ENCODE measurements around the gene MAGOHB.
"Not testable (repeated sequence)": the region's sequence is repeated elsewhere in the genome, so short reads cannot be mapped to it uniquely, and the experiment has no call there.

MAGOHB gene

GRCh38 chr12:10612110-10612509 is 1.3 kb downstream of the MAGOHB start:
- DNase-seq (ENCODE audit: low read depth), result no peak

DNA sequence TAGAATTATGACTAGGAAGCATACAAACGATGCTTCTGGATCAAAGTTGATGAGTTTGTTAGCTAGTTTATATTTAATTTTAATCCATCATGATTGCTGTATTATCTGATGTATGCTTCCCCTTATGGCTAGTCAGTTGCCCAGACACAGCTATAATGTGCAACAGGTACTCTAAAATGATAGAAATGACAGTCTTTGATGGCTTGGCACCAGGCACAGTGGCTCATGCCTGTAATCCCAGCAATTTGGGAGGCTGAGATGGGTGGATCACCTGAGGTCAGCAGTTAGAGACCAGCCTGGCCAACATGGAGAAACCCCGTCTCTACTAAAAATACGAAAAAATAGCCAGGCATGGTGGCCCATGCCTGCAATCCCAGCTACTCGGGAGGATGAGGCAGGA is 2.2 kb downstream of the MAGOHB start:
- not testable (repeated sequence) for DNase-seq (ENCODE audit: low read depth)

- no peak for DNase-seq (ENCODE audit: low read depth)
These were observed 3.2 kb downstream of the MAGOHB start for GRCh38 chr12:10610188-10610587.

DNA sequence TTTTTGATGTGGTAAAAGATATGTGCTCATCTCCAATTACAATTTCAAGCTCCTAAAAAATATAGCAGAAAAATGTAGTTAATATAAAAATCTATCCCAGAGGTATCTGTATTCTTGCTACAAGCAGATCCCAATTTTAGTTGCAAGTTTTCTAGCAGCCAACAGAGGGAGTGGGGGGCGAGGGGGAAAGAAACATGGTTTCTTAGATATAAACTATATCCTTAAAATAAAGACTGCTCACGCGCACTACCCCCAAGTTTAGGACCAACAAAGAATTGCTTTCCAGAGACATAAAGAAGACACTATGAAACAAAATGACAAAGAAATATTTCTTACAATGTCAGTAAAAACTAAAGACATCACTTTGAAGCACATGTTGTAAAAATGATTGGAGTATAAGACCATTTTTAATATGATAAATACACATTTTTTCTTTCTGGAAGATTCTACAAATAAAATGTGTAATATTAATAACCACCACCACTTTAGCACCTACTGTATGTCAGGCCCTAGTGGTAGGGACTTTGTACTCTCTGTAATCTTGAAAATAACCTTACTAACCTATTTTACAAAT is 5.4 kb downstream of the MAGOHB start:
- no peak for DNase-seq (ENCODE audit: low read depth)

- no peak for DNase-seq (ENCODE audit: low read depth)
These were observed 11.5 kb downstream of the MAGOHB start for GRCh38 chr12:10601860-10602259.

DNA sequence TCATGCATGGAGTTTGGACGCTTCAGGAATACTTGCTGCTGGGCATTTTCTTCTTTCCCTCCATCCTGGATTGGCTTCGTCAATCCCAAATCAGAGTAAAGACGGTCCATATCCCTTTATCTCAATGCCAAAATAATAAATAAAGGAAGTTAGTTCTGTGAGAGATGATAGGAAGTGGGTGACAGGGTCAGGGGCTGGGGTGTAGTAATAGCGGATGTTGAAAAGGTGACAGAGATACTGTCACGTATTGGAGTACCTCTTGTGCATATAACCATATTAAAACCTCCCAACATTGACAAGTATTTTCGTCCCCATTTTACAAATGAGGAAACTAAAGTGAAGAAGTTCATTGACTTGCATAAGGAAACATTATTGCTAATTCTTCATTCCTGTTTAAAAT is 12.4 kb downstream of the MAGOHB start:
- DNase-seq (ENCODE audit: low read depth), result no peak

DNA sequence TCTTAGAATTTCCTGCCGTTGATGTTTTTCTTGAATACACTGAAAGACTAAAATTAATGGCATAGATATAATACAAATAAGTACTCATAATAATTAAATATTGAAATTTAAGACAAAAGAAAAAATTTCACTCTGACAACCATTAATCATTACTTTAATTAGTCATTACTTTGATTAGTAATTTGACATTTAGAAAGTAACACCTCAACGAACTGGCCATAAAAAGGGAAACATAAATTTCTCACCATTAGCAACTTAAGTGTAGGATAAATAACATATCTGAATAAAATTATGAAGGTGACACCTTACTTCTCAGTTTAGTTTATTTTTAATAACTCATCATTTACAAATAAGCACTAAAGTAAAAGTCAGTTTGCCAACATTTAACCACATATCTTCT is 17.5 kb downstream of the MAGOHB start:
- DNase-seq (ENCODE audit: low read depth), result no peak

DNA sequence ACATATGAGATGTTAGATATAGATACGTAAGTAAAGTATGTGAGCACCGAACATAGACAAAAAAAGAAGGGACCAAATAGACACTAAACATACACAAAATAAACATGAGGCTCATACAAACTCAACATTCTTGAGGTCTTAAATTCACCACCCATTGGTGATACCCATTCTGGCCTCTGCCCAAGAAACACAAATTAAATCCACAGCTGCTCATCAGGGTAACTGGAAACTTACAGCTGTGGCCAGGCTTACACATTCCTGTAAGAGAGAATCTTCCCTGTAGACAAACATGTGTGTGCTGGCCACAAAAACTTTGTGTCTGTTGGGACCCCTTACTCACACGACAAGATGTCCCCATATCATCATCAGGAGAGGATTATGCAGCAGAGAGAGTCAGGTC is 22.4 kb downstream of the MAGOHB start:
- no peak for DNase-seq (ENCODE audit: low read depth)

DNA sequence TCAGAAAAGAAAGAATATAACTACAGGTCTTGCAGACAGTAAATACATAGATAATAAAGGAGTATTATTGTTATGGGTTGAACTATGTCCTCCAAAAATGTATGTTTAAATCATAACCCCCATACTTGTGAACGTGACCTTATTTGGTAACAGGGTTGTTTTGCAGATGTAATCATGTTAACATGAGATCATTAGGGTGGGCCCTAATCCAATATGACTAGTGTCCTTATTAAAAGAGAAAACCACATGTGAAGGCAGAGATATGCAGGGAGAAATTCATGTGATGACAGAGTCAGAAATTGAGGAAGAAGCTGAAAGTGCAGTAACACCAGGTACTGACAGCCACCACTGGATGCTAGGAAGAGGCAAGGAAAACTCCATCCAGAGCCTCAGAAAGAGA is 29.0 kb downstream of the MAGOHB start:
- DNase-seq (ENCODE audit: low read depth), result no peak

GRCh38 chr12:10582704-10583103 is 30.7 kb downstream of the MAGOHB start:
- DNase-seq (ENCODE audit: low read depth), result no peak

DNA sequence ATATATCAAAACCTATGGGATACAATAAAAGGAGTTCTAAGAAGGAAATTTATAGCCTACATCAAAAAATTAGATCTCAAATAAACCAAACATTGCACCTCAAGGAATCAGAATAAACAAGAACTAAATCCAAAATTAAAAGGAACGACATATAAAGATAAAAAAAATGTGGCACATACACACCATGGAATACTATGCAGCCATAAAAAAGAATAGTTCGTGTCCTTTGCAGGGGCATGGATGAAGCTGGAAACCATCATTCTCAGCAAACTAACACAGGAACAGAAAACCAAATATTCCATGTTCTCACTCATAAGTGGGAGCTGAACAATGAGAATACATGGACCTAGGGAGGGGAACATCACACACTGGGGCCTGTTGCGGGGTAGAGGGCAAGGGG is 31.3 kb downstream of the MAGOHB start:
- DNase-seq (ENCODE audit: low read depth), result not testable (repeated sequence)

DNA sequence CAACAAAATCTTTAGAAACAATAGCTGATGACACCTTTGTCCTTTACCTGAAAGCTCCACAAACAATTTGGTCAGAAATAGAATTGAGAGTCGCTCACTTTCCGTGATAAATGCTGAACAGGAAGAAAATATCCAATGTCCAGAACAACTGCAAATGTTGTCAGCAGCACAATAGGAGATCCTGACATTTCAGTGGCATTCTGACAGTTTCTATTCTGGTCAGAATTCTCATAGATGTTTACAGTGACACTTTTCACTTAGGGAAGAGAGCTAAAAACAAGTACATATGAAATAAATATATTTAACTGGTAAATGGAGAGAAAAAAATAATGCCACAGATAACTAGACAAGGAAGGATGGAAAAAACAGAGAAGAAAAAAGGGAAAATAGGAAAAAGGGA is 39.1 kb downstream of the MAGOHB start:
- DNase-seq (ENCODE audit: low read depth), result no peak

DNA sequence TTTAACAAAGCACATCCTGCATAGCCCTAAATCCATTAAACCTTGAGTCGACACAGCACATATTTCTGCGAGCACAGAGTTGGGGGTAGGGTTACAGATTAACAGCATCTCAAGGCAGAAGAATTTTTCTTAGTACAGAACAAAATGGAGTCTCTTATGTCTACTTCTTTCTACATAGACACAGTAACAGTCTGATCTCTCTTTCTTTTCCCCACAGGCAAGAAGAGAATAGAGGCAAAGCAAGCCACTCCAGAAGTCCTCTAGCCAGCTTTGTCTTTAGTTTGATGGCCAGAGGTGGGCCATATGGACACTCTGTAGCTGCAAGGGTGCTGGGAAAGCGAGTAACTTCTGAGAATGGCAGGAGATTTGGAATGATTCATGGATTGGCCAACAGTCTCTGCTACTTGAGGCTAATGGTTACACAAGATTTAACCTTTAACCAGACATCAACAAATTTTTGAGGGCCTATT is 41.4 kb downstream of the MAGOHB start:
- not testable (repeated sequence) for DNase-seq (ENCODE audit: low read depth)

DNA sequence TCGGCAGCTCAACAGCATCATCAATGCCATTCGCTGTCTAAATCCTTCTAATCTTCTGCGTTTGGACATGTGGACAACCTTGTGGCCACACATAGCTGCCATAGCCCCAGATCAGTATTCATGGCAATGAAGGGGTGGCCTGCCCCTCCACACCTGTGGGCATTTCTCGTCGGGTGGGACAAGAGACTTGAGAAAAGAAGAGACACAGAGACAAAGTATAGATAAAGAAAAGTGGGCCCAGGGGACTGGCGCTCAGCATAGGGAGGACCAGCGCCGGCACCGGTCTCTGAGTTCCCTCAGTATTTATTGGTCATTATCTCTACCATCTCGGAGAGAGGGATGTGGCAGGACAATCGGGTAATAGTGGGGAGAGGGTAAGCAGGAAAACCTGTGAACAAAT is 42.3 kb downstream of the MAGOHB start:
- DNase-seq (ENCODE audit: low read depth), result no peak

DNA sequence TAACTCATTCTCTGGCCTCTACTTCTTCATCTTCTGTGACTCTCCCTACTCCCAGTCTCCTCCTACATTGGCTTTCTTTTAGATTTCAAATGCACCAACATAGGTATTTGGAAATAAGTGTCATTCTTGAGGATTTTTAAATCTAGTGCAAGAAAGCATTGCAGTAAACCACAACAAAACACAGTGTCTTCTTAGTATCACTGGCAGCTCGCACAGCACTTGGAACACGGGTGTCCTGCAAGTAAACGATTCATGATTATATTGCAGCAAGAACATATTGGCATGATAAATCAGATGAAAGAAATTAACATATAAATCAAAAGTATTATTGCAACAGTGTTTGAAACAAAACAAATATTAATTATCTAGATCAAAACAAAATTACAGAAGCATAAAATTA is 45.6 kb downstream of the MAGOHB start:
- no peak for DNase-seq (ENCODE audit: low read depth)

DNA sequence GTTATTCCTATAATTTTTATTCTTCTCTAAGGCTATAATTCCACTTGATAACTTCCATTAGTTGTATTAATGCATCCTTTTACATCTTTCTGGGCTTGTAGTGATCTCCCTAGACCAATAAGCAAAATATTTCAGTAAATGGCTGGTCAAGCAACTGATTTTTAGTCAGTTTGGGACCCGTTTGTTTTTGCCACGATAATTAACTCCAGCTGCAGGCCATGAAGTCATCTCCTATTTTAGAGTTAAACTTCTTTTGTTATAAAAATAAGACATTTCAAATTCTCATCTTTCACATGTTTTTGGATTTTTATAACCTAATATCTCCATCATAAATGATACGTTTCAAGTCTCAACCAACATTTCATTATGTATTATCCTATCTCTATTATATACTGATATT is 49.4 kb downstream of the MAGOHB start:
- no peak for DNase-seq (ENCODE audit: low read depth)

DNA sequence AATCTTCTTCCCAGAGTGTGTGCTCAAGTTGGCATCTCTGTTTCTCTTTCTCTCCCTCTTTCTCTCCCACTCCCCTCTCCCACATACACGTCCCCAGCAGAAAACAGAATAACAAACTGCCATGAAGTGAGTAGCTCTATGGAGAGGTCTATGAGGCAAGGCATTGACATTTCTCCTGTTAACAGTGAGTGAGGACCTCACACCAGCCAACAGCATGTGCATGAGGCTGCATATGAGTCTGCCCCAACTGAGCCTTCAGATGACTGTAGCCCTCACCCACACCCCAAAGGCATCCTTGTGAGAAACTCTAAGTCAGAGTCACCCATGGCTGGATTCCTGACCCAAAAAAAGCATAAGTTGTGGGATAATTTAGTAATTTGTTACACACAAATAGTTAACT is 50.4 kb downstream of the MAGOHB start:
- no peak for DNase-seq (ENCODE audit: low read depth)

DNA sequence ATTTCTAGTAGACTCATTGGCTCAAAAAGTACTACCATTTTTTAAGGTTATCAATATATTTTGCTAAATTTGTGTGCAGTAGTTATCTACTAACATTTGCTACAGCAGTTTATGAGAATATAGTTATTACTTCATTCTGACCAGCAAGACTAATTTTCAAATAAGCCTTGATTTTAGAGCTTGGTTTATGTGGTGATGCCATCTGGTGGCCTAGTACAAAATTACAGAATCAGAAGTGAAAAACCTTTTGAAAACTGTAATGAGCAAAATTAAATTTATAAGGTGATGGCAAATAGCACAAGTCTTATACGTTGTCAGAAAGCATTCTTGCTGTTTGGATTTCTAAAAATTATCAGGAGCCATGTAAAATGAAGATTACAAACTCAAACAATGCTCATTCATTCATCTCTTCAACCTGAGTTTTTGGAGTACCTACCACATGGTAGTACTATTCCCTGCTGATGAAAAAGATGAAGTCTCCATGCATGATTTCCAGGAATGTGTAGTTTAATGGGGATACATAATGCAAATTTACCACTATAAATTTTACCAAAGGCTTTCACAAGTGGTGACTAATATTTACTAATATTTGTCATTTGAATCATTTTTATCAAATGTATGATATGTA is 51.0 kb downstream of the MAGOHB start:
- no peak for DNase-seq (ENCODE audit: low read depth)

DNA sequence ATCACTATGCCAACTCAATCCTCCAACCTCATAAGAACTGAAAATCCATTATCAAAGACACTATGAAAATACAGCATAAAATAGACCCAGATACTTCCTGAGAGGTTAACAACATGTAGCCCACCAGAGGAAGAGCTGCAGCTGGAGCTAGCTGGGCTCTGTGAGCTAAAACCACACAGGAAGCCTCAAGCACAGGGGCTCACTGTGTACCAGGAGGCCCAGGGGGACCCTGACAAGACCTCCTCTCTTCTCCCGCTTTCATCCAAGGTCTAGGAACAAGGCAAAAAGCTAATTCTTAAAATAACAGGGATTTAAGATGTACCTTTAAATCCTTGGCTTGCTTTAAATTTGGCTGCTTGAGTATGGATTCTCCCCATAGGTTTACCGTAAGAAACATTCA is 54.2 kb downstream of the MAGOHB start:
- DNase-seq (ENCODE audit: low read depth), result no peak

GRCh38 chr12:10558789-10559188 is 54.6 kb downstream of the MAGOHB start:
- no peak for DNase-seq (ENCODE audit: low read depth)

DNA sequence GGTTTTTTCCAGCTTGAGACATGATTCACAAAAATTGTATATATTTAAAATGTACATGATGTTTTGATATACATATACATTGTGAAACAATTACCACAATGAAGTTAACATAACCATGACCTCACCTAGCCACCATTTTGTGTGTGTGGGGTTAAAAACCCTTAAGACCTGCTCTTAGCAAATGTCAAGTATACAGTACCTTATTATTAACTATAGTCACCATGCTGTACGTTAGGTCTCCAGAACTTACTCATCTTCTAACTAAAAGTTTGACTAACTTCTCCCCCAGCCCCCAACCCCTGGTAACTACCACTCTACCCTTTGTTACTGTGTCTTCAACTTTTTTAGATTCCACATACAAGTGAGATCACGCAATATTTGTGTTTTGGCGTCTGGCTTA is 55.1 kb downstream of the MAGOHB start:
- no peak for DNase-seq (ENCODE audit: low read depth)

GRCh38 chr12:10557766-10558165 is 55.6 kb downstream of the MAGOHB start:
- no peak for DNase-seq (ENCODE audit: low read depth)

DNA sequence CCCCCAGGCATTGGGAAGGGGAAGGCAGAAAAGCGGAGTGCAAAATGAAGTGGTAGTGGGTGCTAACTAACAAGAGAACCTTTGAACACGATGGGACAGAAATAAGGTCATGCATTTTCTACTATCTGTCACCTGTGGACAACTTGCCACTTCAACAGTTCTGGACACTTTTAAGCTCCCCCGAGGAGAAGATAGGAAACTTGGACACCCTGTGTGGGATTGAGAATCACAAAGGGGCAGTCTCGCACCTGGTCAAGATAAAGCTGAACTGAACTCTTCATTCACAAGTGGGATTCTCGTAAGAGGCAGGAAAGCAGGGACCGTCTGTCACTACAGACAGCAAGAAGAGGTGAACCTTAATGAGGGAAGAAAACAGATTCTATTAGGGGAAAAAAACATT is 56.1 kb downstream of the MAGOHB start:
- DNase-seq (ENCODE audit: low read depth), result no peak

GRCh38 chr12:10554756-10555481 is 58.5 kb downstream of the MAGOHB start:
- no peak for DNase-seq (ENCODE audit: low read depth)
